Inflammatory macrophage treated with lipopolysaccharide for 1 hour (primary cell): ENCODE measurements around the gene TBC1D25.

Experiments used
- DNase-seq, 2 donors: peaks; one replicate each; pipeline ENCODE4 v3.0.0-alpha.2; 2020 to 2022

The TBC1D25 gene

DNA sequence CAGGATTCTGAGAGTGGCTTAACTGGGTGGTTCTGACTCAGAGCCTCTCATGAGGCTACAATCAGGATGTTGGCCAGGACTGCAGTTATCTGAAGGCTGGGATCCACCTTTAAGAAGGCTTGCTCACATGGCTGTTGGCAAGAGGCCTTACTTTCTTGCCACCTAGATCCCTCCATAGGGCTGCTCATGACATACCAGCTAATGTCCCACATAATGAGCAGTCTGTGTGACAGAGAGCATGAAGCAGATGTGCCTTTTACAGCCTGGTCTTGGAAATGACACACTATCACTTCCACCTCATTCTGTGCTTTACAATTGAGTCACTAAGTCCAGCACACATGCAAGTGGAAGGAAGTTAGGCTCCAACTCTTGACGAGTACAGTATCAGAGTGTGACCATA is 30.4 kb downstream of the TBC1D25 start:
- peak; percentile 8 to 33 for DNase-seq

DNA sequence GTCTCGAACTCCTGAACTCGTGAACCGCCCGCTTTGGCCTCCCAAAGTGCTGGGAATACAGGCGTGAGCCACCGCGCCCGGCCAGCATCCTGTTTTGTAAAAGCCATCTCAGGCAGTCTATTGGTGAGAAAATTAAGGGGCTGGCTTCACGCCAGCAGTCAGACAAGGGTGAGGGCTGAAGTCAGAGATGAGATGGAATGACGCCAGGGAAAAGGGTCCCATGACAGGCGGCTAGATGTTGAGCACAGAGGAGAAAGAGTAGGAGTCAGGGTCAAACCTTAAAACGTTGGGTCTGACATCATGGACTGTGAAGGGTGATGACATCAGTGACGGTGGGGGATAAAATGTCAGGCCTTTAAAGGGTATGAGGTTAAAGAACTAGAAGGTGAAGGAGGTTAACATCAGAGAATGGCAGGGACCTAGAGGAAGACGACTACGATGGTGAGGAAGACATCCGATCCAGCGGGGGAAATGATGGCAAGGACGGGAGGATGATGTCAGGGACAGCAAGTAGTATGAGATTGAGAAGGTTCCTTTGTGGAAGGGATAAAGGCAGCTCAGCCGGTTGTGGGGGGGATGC is 34.3 kb downstream of the TBC1D25 start:
- peak; percentile 52 to 58 for DNase-seq

DNA sequence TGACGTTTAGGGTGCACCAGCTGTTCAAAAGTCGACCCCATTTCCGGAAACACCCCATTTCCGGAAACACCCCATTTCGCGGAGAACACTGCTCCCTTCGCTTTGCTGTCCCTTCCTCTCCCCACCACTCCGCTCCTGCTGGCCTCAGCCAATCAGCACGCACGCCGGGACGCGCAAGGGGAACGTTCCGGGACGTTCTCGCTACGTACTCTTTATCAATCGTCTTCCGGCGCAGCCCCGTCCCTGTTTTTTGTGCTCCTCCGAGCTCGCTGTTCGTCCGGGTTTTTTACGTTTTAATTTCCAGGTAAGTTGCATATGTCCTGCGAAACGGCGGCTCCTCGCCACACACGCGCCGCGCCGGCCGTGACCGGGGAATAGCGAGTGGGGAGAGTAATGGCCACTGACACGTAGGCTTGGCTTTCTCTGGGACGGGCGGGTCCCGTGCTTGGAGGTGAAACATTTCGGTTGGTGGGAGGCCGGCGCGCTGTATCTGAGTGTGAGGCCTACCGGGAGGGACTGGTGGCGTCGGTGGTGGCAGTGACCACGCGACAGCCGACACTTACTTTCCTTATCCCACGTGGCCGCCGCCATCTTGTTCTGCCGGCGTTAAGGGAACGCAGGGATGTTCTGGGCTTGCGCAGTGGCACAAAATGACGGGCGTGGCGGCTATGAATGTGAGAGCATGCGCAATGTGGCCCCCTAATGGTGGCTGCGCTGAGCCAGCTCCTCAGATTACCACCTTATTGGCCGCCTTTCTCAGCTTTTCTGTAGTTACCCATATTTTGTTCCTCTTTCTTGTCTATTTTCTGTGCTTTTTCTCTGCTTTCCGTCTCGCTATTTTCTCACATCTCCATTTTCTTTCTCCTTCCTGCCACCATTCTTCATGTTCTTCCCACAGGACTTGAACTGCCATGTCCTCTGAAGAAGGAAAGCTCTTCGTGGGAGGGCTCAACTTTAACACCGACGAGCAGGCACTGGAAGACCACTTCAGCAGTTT is 35.1 kb downstream of the TBC1D25 start, which contains the start of gene RBM3:
RBM3 (plus strand) TSS at position 215 of the 997 bp plus-strand sequence; CDS start at position 912, 697 bp downstream.
- DNase-seq = peak; percentile 87 to 91

DNA sequence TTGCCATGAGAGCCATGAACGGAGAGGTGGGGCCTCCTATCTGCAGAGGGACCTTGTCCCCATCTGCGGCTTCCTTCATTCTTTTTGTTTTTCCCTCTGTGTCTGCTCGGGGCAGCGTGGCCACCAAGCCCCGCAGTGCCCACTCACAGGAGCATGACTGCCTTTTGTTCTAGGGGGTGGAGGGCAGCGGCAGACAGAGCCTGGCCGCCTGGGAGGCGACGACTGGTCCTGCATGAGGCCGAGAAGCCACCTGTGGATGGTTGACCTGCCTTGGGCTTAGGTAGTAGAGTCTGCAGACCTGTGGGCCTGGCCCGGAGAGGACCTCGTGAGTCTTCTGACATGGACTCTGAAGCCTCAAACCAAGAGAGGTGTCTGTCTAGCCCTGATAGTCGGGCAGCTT is 36.1 kb downstream of the TBC1D25 start:
- no peak for DNase-seq

DNA sequence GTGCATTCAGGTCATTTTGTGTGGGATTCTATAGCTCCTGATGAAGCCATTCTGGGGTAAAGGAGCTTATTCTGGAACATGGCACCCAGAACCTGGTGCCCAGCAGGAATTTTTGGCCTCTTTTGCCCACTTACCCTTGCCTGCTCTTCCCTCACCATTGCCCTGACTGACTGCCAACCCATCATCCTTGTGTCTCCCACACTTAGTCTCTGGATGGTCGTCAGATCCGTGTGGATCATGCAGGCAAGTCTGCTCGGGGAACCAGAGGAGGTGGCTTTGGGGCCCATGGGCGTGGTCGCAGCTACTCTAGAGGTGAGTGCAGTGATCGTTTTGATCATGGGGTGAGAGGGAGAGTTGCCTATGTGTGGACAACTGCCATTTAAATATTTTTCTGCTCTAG is 36.6 kb downstream of the TBC1D25 start:
- DNase-seq = no peak

DNA sequence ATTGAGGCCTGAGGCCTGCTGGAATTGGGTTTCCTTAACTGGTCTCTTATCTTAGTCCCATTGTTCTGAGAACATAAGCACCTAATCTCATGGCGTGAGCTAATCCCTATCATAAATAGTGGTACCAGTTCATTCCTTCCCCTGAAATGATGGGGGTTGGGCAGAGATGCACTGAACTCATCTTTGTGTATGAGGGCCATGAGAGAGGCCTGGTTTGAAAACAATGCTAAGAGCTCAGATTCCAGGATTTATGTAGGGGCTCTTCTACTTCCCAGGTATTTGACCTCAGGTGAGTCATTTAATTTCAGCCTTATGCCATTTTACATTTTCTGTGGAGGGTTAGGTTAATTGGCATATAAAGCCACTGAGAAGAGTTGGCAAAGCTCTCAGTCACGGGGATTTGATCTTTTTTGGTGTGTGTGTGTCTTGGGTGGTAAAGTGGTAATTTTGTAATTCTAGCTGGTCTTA is 39.2 kb downstream of the TBC1D25 start:
- DNase-seq = no peak

DNA sequence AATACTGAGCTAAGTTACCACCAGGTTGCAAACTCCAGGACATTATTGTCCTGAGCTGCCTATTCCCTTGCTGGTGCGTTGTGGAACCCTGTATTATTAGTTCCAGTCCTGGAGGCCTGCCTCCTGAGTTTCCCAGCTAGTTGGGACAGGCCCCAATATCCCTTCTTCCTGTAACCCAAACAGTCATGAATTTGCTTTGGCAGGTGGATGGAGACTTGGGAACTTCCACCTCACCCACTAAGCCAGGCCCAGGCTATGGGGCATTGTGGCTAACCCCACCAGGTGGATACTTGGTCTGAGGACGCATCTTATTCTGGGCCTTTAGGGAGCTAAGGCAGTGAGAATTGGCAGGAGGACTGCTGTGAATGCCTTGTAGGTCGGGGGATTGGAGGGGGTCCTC is 39.7 kb downstream of the TBC1D25 start:
- no peak for DNase-seq

DNA sequence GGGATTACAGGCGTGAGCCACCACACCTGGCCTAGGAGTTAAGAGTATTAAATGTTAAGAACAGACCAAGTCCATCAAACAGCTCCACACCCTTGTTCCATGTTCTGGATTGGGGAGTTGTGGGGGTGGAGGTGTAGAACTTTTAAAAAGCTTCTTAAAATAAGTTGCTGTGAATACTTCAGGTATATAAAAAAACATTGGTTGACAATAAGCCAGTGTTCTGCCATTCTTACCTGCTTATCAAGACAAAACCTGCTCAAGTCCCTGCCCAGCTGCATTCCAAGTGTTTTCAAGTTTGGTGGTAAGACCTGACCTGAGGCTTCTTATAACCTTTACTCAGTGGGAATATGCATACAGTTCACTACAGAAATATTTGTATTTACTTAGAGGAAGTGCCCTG is 41.1 kb downstream of the TBC1D25 start:
- DNase-seq = no peak

DNA sequence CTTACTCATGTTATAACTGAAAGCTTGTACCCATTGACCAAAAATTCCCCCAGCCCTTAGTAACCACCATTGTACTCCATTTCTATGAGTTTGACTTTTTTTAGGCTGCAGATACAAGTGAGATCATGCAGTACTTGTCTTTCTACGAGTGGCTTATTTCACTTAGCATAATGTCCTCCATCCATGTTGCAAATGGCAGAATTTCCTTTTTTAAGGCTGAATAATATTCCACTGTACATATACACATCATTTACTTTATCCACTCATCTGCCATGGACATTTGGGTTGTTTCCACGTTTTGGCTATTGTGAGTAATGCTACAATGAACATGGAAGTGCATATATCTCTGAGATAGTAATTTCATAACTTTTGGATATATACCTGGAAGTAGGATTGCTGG is 45.2 kb downstream of the TBC1D25 start:
- DNase-seq = no peak

DNA sequence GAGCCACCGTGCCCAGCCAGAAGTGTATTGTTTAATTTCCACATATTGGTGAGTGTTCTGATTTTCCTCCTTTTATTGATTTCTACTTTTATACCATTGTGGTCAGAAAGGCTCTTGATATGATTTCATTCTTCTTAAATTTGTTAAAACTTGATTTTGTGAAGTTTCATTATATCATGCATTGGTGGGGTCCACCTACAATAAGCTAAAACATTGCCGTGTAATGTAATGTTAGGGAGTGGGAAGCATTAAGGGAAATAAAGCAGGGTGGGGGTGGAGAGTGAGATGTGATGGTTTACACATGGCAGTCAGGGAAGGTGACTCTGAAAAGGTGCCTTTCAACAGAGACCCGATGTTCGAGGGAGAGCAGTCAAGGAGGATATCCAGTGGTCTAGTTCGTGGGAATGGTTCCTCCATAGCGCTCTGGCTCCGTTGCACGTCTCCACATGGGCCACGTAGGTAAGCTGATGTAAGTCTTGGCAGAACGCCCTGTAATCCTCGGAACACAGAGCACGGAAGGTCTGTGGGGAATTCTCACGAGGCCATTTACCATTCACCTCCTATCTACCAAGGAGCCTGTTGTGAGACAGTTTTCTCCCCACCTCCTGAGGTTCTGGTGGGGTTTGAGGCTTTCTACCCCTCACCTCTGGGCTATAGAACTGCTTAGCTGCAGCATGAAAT is 50.1 kb downstream of the TBC1D25 start:
- no peak for DNase-seq

DNA sequence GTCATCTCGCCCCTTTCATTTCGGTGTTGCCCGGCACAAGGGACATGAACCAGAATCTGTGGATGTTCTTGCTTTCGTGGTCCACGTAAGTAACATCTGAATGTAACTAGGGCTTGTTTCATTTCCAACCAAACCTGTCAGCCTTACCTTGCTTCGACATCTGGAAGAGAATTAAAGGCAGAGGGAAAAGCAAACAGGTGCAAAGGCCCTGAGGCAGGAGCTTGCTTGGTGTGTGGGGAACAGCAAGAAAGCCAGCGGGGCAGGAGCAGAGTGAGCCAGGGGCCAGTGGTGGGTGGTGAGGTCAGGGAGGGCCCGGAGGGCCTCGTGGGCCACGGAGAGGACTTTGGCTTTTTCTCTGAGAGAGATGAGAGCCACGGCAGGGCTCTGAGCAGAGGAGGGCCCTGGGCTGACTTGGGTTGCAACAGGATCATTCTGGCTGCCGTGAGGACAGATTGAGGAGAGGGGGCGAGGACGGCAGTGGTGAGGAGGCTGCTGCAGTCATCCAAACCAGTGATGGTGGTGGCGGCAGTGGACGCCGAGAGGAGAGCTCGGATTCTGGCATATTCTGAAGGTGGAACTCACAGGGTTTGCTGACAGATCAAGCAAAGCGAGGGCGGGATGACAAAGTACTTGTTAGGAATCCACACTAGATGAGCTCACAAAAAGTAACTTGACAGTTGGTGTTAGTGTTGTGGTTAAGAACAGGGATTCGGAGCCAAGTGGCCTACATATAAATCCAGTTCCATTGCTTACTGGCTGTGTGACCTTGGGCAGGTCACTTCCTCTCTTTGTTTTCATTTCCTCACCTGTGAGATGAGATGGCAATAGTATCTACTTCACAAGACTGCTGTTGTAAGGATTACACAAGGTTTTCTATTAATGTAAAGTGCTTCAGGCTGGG is 50.9 kb downstream of the TBC1D25 start:
- DNase-seq = no peak

DNA sequence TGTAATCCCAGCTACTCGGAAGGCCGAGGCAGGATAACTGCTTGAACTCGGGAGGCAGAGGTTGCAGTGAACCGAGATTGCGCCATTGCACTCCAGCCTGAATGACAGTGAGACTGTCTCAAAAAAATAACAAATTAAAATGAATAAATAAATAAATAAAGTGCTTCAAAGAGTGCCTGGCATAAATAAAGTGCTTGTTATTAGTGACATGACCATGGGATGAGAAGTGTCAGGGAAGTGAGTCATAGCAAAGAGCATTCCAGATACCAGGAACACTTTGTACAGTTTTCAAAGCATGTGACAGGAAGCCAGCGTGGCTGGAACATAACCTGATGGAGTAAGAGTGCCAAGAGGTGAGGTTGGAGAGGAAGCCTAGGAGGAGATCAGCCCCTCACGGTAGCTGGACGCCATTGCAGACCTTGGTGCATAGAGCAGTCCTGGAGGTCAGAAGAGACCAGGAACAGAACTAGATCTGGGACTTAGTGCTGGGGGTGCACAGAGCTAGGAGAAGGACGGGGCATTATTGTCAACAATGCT is 51.8 kb downstream of the TBC1D25 start:
- DNase-seq = no peak

DNA sequence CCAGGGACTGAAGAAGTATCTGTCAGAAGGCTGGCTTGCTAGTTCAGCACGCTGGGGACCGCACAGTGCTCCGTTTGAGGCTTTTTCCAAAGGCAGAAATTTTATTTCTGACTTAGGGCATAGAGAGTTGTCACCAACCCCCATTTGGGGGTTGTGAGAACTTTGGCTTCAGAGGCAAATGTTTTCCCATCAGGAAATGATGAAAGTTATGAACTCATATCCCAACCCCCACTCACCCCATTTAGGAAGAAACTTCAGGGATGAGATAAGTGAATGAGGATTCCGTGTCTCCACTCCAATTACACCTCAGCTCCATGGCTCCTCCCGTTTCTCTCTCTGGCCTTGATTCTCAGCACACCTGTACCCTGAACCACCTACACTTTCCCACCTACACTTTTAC is 53.5 kb downstream of the TBC1D25 start:
- no peak for DNase-seq

DNA sequence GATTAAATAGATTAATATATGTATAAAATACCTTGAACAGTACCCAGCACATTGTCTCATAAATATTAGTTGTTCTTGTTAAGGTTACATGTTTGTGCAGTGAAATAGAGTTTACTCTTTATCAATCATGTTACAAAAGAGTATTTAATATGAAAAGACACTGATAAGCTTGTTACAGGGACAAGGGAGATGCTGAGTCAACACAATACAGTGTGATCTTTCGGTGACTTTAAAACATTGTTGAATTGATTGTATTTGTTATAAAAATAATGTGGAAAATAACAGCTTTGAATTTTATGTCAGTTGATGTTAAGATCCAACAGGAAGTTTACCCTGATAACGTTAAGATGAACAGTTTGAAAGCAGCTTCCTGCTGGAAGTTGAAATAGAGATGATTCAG is 56.4 kb downstream of the TBC1D25 start:
- DNase-seq = no peak

DNA sequence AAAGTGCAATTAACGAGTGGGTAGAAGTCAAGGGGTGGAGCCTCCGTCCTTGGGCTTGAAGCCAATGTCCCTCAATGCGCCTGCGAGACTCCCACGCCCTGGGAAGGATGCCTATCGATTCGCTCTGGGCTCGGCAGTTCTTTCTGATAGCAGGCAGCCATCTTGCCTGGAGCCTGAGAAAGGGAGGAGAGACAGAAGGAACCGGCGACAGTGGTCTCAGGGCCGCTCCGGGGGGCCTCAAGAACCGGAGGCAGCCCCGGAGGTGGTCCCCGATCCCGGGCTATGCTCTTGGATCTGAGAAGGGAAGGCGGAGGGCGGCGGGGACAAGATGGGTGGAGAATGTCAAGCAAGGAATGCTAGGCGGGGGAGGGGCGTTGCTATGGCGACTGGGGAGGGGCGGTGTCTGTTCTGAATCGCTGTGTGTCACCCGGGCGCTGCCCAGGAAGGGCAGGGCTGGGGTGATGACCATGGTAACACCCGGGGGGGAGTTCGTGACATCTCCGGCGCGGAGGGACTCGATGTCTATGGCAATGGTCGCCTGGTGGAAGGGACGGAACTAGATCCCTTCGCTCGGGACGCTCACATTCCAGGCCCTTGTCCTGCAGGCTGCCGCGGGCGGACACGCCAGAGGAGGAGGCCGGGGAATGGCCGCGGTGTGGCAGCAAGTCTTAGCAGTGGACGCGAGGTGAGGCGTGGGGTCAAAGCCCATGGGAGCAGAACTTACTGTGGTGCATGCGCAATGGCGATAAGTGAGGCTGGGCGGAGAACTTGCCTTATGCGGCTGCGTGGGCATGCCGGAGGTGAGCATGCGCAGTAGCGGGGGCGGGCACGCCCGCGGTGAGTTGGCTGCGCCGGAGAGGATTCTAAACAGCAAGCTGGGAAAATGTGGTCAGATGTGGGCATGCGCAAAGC is 58.1 kb downstream of the TBC1D25 start, which contains the start of gene WDR13:
WDR13 (plus strand) TSS at position 140 of the 912 bp plus-strand sequence; CDS start at position 645, 505 bp downstream.
- DNase-seq = peak; percentile 87 to 91

DNA sequence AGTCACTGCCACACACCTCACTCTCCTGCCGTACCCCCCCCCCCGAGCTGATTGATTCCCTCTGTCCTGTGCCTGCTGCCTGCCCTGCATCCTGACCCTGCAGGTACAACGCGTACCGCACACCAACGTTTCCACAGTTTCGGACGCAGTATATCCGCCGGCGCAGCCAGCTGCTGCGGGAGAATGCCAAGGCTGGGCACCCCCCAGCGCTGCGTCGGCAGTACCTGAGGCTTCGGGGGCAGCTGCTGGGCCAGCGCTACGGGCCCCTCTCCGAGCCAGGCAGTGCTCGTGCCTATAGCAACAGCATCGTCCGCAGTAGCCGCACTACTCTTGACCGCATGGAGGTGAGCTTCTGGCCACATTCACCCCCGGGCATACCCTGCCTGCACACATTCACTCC is 59.1 kb downstream of the TBC1D25 start:
- DNase-seq = no peak

DNA sequence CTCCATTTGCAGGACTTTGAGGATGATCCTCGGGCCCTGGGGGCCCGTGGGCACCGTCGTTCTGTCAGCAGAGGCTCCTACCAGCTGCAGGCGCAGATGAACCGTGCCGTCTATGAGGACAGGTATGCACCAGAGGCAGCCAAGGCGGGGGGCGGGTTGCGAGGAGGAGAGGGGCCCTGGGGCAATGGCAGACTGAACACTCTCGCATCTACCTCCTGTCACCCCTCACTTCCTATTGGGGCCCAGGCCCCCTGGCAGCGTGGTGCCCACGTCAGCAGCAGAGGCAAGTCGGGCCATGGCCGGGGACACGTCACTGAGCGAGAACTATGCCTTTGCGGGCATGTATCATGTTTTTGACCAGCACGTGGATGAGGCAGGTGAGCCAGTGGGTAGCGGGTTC is 59.8 kb downstream of the TBC1D25 start:
- no peak for DNase-seq

DNA sequence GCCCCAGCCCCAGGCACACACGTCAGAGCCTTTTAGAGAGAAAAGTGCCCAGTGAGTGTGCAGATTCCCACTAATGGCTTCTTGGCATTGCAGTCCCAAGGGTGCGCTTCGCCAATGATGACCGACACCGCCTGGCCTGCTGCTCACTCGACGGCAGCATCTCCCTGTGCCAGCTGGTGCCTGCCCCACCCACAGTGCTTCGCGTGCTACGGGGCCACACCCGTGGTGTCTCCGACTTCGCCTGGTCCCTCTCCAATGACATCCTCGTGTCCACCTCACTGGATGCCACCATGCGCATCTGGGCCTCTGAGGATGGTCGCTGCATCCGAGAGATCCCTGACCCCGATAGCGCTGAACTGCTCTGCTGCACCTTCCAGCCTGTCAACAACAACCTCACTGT is 60.7 kb downstream of the TBC1D25 start:
- DNase-seq = no peak

DNA sequence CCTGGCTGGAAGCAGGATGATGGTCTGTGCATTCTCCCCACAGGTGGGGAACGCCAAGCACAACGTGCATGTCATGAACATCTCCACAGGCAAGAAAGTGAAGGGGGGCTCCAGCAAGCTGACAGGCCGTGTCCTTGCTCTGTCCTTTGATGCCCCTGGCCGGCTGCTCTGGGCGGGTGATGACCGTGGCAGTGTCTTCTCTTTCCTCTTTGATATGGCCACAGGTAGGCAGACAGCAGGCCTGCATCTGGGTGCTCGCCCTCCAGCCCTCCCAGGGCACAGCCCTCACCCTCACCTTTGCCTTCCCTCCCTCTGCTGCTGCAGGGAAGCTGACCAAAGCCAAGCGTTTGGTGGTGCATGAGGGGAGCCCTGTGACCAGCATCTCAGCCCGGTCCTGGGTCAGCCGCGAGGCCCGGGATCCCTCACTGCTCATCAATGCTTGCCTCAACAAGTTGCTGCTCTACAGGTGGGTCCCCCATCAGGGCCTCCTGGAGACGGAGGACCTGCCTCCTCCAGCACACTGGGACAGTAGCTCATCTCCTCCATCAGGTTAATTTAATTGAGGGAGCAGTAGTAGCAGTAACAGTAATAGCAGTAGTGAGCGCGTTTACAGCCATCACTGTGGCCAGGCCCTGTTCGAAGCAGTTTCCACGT is 62.4 kb downstream of the TBC1D25 start:
- no peak for DNase-seq

DNA sequence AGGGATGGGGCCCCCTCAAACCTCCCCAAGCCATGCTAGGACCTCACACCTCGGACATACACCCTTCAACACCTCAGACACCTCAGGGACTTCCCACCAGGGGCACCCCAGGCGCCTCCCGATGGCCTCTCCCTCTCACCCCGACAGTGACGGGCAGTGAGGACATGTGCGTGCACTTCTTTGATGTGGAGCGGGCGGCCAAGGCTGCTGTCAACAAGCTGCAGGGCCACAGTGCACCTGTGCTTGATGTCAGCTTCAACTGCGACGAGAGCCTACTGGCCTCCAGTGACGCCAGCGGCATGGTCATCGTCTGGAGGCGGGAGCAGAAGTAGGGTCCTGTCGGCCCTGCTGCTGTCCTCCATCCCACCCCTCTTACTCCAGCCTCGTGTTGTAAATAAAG is 65.2 kb downstream of the TBC1D25 start:
- no peak for DNase-seq
